Stimulated activated CD4-positive, alpha-beta T cell treated with anti-CD3 and anti-CD28 coated beads, Interleukin-1b, Interleukin-23, amount 100 ng/mL, for 1 hour (primary cell): Measurements from ENCODE around the gene EXOC3L2.
"Not testable (repeated sequence)": the region's sequence is repeated elsewhere in the genome, so short reads cannot be mapped to it uniquely, and the experiment has no call there.

ENCODE experiments used
- DNase-seq, 2 donors: peaks; one replicate each; pipeline ENCODE4 v3.0.0-alpha.2; 2020; ENCODE audit warnings: low read depth in 2 of 2

The EXOC3L2 gene

DNA sequence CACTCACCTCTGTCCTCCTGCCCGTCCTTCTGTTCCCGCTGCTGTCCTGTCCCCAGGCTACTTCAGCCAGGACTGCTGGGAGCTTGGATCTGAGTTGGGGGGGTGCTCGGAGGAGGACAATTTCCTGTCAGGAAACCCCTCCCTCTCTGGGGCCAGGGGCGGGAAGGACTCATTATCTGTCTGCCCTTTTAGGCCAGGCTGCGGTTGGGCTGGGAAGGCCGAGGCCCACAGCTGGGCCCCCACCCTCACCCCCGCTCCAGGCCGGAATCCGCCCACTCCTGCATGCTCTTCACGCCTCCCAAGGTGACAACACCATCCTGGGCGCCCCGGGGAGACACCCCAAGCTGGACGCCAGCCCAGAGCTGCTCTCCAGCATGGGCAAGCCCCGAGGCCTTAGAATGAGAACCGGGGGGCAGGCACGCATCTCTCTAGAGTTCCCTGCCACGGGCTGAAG is at the start of gene EXOC3L2:
TSS of gene EXOC3L2 (minus strand) at position 74 of the 454 bp plus-strand sequence. CDS start 6,362 bp downstream, outside the sequence.
- DNase-seq, result no peak

DNA sequence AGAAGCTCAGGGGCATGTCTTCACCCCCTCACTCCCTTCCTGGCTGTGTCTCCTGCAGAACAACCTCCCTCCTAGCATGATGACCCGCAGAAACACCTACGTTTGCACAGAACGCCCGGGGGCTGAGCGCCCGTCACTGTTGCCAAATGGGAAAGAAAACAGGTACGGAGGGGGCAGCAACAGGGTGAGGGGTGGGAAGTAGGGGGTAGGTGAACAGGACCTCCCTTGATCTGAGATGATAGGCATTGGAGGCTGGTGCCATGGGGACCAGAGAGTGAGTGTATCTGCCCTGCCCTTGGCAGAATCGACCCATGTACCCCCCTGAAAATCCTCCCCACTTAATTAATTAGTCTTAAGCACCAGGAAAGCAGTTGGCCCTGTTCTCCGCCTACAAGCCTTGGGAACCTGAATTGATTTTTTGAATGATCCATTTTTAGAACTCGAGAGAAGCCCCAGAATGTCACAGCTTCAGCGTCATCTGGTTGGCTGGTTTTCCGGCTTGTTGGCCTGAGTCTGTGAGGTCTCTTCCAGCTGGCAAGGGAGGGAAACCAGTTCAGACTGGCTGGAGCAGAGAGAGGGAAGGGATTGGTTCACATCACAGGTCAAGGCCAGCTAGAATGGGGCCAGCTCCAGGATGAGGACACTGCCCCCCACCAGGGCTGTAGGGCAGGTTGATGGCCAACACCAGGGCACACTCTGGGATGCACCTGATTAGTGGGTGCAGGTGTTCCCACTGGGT is 49.3 kb upstream of the EXOC3L2 start:
- DNase-seq, result no peak

DNA sequence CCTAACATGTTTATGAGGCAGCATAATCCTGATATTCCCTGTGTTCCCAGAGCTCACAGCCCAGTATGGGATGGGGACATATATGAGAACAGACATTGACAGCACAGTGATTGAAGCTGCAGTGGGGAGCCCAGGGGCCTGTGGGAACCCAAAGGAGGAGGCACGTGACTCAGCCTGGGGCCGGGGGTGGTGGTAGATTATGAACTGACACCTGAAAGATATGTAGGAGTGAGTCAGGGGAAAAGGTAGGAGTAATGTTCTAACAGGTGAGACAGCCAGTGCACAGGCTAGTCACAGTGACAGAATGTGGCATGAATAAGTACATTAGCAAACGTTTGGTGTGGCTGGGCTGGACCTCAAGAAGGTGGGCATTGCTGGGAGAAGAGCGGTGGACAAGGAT is 48.5 kb upstream of the EXOC3L2 start:
- peak in 1 of 2 donors; percentile 7 for DNase-seq

DNA sequence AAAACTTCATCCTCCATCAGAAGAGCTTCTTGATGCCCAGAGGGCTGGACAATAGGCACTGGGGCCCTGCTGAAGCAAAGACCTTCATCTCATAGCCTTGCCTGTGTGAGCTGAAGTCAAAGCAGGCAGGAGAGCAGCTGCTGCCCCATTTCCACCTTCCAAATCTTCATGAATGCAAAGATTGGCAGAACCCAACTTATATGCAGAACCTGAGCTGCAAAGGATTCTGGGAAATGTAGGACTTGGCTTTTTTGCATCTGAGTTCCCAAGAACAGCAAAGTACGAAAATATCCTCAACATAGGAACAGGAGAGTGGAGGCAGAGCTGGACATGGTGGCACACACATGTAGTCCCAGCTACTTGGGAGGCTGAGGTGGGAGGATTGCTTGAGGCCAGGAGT is 46.6 kb upstream of the EXOC3L2 start:
- DNase-seq, result no peak

DNA sequence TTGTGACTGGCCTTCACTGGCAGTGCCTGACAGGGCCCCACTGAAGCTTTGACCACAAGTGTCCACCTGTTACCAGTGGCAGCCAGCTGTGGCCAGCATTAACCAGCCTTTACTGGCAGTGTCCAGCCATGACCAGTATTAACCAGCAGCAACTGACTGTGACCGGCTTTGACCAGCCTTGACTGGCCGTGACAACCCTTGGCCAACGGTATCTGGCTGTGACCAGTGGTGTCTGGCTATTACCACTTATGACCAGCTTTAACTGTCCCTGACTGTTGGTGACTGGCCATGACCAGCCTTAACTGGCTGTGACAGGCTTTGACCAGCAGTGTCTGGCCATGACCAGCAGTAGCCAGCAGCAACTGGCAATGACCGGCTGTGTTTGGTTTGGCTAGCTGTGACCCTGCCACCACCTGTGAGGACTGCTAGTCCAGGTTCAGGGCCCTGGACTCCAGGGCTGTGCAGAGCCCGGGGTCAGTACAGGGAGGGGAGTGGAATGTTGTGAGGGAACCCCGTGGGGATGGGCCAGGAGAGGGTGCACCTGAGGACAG is 45.2 kb upstream of the EXOC3L2 start:
- DNase-seq, result no peak

DNA sequence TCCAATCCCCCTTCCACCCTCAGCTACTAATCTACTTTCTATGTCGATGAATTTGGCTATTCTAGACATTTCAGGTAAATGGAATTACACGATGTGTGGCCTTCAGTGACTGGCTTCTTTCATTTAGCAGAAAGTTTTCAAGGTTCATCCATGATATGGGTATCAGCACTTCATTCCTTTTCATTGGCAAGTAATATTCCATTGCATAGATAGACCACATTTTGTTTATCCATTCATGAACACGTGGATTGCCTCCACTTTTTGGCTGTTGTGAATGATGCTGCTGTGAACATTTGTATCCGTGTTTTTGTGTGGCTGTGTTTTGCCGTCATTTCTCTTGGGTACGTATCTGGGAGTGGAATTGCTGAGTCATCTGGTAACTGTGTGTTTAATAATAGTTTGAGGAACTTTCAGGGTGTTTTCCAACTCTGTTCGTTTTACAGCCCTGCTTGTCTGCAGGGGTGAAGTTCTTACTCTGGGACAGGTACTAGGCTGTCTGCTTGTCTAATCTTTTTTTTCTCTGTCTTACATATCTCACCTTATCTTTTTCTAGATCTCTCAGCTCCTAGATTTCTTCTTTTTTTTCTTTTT is 38.3 kb upstream of the EXOC3L2 start:
- DNase-seq, result no peak

DNA sequence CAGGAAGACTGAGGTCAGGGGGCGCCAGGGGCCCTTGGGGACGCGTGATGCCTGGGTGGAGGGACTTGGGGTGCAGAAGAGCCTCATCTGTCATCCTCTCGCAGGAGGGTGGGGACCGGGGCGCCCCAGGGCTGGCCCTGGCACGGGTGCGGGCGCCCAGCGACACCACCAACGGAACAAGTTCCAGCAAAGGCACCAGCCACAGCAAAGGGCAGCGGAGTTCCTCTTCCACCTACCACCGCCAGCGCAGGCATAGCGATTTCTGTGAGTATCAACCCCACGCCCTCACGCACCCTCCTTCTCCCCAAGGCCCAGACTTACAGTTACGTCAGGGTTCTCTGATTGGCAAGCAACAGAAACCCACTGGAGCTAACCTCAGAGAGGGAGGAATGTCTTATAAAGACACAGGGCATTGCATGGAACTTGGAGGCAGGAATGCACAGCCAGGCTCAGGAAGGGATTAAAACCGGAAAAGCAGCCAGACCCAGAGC is 35.3 kb upstream of the EXOC3L2 start:
- no peak for DNase-seq

DNA sequence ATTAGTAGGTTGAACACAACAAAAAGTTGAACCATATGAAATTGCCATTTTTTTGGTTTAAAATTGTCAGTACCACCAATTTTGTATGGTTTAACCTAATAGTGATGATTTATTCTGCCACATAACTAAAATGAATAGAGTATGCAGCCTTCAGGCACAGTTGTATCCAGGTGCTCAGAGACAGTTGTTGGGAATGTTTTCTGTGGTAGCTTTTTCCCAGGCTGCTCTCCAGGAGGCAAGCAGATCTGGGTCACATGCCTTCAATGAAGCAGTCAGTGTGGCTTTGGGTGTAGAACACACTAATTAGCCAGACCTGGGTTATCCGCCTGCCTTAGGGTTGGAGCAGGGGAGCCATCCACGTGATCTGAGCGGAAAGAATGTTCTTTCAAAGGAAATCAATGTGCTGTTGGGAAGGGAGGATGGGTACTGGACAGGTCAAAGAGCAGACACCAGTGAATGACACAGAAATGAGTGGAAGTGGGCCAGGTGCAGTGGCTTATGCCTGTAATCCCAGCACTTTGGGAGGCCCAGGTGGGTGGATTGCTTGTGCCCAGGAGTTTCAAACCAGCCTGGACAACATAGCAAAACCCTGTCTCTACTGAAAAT is 34.5 kb upstream of the EXOC3L2 start:
- no peak for DNase-seq

DNA sequence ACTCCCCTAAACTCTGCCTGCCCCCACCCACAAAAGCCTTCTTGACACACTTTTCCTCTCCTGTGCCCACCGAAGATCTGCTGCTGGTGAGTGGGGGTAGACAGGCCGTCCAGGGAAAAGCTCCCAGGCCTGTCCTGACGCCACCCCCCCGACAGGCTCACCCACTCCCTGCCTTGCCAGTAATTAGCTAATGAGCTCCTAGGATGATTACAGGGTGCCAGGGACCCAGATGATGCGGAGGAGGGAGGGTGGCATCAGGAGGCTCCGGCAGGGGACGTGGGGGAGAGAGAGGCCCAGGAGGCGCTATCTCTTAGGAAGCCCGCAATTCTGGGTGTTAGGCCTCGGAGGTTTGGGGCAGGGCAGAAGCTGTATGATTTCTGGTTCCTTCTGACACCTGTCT is 32.9 kb upstream of the EXOC3L2 start:
- DNase-seq, result no peak

DNA sequence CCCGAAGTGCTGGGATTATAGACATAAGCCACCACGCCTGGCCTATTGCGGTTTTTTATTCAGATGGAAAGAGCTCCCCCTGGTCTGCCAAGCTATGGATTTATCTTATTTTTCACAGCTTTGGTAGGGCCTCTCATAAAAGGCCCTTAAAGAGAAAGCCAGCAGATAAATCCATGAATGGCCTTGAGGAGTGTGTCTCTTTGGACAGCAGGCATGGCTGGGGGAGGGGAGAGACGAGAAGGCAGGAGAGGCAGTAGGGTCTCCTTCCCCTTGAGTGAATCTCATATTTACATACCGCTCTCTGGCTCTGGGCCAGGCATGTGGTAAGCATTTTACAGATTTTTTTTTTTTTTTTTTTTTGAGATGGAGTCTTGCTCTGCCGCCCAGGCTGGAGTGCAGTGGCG is 31.1 kb upstream of the EXOC3L2 start:
- no peak for DNase-seq

DNA sequence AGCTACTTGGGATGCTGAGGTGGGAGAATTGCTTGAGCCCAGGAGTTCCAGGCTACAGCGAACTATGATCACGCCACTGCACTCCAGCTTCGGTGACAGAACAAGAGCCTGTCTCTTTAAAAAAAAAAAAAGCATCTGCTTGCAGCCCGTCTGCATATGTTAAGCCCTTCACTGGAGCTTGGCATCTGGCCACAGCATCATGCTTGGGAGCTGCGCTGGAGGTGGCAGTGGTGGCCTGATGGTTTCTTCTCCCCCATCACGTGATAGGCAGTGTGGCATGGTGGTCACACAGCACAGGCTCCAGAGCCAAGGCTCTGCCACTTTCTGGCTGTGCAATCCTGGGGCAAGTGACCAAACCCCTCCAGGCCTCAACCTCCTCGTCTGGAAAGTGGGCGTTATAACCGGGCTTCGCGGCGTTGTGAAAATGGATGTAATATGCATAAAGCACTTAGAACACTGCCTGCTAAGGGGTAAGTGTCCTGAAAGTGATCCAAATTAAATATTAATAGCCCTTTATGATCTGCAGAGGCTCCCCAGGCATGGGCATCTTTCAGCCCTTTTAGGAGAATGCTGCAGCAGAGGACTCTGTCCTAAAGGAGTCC is 30.3 kb upstream of the EXOC3L2 start:
- no peak for DNase-seq

DNA sequence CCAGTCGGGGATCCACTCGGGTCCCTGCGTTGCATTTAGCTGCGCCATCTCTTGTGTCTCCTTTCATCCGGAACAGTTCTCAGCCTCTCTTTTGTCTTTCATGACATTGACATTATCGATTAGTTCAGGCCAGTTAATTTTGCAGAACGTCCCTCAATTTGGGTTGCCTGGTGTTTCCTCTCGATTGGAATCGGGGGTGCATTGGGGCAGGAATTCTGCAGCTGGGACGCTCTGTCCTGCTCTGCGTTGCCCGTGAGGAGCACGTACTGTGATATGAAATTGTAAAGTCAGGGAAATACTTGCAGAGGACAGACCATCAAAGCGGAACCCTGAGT is 28.3 kb upstream of the EXOC3L2 start:
- no peak for DNase-seq

DNA sequence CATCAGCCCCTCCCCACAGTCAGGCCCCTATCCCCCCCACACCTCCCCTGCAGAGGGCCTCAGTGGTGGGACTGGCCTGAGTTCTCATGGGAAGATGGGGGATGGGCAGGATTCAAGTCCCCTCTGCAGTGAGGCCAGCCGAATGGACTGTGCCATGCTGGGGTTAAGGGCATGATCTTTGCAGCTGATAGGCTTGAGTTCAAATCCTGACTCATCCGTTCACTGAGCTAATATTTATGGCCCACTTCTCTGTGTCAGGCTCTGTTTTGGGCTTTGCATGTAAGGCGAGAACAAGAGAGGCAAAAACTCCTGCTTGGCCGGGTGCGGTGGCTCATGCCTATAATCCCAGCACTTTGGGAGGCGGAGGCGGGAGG is 26.5 kb upstream of the EXOC3L2 start:
- no peak for DNase-seq

DNA sequence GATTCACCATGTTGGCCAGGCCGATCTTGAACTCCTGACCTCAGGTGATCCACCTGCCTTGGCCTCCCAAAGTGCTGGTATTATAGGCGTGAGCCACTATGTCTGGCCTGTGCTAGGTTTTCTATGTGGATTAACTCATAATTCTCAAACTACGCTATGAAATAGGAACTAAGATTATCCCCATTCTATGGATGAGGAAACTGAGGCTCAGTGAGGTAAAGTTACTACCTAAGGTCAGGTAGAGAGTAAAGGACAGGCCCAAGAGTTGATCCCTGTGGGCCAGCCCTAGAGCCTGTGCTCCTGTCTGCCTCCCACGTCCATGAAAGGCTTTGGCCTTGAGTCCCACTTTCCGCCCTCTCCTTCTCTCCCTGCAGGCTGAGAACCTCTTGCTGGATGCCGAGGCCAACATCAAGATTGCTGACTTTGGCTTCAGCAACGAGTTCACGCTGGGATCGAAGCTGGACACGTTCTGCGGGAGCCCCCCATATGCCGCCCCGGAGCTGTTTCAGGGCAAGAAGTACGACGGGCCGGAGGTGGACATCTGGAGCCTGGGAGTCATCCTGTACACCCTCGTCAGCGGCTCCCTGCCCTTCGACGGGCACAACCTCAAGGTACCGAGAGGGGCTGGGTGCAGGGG is 26.0 kb upstream of the EXOC3L2 start:
- DNase-seq, result no peak

DNA sequence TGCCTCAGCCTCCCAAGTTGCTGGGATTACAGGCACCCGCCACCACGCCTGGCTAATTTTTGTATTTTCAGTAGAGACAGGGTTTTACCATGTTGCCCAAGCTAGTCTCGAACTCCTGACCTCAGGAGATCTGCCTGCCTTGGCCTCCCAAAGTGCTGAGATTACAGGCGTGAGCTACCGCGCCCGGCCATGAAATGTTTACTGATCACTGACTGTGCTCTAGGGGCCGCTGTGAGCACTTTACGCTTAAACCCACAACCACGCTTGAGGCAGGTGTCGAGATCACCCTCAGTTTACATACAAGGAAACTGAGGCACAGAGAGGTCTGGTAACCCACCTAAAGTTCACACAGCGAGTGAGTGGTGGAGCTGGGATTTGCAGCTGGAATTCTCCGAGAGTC is 24.7 kb upstream of the EXOC3L2 start:
- DNase-seq, result not testable (repeated sequence)

DNA sequence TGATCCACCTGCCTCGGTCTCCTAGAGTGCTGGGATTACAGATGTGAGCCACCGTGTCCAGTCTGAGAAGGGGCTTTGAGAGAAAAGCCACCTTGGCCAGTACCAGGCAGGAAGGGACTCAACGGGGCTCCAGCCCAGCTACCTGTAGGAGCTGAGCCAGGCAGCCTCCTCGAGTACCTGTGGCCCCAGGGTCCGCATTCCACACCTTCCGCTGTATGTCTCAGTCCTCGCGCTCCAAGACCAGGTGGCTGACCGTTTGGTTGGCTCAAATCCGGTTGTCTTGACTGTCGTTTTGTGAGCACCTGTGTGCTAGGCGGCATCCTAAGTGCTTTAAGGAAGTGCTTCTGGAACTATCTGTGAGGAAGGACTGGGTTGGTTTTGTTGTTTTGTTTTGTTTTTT is 22.1 kb upstream of the EXOC3L2 start:
- no peak for DNase-seq

DNA sequence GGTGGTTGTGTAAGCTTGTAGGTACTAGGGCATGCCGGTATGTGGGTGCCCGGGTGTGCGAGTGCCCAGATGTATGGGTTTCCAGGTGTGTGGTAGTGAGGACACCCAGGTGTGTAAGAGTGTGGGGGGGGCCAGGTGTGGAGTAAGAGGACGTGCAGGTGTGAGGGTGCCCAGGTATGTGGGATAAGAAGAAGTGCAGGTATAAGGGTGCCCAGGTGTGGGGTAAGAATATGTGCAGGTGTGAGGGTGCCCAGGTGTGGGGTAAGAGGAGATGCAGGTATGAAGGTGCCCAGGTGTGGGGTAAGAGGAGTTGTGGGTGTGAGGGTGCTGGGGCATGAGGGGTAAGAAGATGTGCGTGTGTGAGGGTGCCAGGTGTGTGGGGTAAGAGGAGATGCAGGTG is 20.2 kb upstream of the EXOC3L2 start:
- DNase-seq, result no peak

DNA sequence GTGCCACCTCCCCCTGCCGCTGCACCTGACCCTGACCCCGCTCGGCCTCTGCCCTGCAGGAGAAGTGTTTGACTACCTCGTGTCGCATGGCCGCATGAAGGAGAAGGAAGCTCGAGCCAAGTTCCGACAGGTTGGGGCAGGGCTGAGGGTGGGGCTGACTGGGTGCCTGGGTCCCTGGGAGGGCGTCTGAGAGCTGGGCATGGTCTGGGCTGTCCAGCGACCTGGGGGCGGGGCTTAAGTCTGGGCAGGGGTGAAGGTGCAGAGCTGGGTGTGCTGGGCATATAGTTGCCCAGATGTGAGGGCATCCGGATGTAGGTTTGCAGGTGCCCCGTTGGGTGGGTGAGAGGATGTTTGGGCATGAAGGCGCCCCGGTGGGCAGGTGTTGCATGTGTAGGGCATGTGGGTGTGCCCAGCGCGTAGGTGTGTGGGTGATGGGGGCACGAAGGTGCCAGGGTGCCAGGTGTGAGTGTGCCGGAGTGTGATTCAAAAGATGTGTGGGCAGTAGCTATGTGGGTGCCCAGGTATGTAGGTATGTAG is 19.6 kb upstream of the EXOC3L2 start:
- DNase-seq, result no peak

DNA sequence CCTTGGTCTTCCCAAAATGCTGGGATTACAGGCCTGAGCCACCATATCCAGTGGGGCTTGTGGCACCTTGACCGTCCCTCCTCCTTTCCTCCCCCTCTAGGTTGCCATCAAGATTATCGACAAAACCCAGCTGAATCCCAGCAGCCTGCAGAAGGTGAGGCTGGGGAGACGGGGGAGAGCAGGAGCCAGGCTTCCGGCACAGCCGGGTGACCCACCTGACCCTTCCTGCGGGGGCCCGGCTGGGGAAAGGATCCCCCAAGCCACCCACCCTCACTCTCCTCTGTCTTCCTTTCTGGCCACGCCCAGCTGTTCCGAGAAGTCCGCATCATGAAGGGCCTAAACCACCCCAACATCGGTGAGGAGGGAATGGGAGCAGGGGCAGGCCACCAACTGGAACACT is 17.8 kb upstream of the EXOC3L2 start:
- no peak for DNase-seq

DNA sequence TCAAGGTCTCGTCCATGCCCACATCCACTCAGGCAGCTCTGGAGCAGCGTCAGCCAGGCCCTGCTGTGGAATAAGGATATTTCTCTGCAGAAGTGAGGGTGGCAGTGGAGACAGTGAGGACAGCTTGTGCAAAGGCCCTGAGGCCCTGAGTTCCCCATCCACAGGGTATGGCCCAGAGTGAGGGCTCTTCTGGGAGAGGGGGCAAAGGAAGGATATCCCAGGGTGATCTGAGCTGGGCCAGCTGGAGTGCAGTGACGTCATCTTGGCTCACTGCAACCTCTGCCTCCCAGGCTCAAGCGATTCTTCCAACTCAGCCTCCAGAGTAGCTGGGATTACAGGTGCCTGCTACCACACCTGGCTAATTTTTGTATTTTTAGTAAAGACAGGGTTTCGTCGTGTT is 17.4 kb upstream of the EXOC3L2 start:
- DNase-seq, result no peak

DNA sequence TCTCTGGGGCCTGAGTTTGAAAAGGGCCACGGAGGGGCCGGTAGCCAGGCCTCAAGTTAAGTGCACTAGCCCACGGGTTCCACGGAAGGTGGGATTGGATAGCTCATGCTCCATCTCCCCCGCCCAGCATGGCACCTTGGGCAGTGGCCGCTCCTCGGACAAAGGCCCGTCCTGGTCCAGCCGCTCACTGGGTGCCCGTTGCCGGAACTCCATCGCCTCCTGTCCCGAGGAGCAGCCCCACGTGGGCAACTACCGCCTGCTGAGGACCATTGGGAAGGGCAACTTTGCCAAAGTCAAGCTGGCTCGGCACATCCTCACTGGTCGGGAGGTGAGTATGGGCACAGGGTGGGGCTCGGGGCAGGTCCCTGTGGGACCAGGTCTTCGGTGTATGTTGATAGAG is 13.7 kb upstream of the EXOC3L2 start:
- no peak for DNase-seq

DNA sequence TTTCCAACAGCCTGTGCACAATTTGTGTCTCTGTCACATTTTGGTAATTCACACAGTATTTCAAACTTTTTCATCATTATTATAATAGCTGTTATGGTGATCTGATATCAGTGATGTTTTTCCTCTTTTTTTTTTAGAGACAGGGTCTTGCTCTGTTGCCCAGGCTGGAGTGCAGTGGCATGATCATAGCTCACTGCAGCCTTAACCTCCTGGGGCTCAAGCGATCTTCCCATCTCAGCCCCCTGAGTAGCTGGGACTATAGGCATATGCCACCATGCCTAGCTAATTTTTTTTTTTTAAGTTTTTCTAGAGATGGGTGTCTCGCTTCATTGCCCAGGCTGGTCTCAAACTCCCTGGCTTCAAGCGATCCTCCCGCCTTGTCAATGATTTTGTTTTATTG is 11.6 kb upstream of the EXOC3L2 start:
- DNase-seq, result no peak
